HG02973 (cell line): ENCODE data around the gene DGKD.
"Not testable (repeated sequence)": the region's sequence is repeated elsewhere in the genome, so short reads cannot be mapped to it uniquely, and the experiment has no call there.

Experiments used
- ATAC-seq: cut with Tn5 transposase; IDR thresholded peaks from one replicate; pipeline ENCODE4 v1.9.1; 2021; ENCODE audit warnings: moderate library complexity; ENCODE audit not compliant: unreplicated experiment

The DGKD gene

DNA sequence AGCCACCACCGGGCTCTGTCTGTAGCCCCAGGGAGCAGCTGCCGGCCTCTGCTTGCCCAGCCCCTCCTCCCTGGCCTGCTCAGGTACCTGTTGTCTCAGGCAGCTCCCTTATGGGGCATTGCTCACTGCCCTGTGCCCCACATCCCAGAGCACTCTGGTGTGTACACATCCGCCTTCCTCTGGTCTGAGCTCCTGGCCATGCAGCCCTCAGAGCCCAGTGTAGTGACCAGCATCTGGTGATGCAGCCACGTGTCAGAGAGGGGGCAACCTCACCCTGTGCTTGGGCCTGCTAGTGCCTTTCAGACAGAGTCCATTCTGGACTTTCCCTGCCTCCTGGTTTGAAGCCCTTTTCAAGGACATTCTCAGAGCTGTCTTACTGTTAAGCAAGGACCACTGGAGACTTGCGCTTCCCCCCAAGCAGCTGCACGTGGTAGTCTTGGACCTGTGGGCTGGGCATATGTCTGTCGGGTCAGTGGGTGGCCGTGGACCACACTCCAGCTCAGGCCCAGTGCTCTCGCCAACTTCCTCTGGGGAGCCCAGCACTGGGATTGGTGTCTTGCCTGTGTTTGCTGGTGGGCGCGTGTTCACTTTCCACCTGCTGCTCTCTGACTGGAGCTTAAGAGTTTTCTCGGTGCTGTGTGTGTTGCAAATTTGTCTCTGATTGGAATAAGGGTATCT is 30.7 kb downstream of the DGKD start:
- ATAC-seq, result peak; percentile 19

- ATAC-seq, result peak; percentile 61
Measured at GRCh38 chr2:233385489-233386044, 31.3 kb downstream of the DGKD start.

DNA sequence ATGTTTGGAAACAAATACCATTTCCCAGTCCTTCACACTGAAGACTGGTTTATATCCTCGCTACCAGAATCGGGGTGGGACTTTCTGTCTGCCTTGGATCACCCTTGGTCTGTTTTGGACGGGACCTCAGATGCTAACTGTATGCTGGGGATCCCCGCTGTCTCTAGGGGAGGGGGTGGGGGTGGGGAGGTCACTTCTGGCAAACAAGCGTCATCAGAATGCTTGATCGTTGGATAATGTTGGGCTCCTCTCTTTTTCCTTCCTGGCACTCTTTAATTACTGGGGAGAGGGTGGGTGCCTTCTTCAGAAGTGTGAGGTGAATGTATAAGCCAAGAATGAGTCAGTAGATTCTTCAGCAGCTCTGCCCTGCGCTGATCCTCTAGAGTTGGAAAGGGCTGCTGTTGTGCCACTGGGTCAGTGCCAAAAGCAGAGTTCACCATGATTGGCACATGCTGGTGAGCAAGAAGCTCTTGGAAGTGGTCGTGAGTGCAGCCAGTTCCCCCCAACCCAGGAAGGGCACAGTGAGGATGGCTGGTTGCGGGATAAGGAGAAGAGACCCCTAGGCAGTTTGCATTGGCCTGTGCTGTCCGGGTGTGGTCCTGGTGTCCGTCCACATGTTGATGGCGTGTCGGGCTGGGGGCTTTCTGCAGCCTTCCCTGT is 32.2 kb downstream of the DGKD start:
- ATAC-seq, result no peak

- no peak for ATAC-seq
Measured at GRCh38 chr2:233387225-233387624, 32.9 kb downstream of the DGKD start.

GRCh38 chr2:233387667-233388528 is 33.6 kb downstream of the DGKD start:
- no peak for ATAC-seq

DNA sequence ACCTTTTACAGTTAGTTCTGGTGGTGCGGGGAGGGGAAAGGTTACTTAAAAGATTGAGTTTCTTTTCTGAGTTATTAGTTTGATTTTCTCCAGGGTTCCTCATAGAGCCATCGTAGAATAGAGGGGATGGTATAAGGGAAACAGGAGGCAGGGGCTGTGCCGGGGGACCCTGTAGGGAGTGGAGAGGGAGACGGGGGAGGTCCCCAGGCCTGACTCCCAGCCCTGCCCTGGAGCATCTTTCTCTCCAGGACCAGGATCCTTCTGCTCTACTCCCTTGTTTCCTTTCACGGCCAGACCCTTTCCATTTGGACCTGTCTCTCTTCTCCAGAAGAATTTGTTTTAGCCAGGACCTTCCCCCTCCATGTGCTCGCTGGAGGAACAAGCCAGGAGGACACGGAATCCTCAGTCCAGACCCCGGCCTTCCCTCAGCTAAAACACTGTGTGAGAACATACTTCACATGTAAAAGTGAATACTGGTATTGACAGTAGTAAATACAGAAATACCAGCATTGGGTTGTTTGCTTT is 35.4 kb downstream of the DGKD start:
- ATAC-seq, result no peak

DNA sequence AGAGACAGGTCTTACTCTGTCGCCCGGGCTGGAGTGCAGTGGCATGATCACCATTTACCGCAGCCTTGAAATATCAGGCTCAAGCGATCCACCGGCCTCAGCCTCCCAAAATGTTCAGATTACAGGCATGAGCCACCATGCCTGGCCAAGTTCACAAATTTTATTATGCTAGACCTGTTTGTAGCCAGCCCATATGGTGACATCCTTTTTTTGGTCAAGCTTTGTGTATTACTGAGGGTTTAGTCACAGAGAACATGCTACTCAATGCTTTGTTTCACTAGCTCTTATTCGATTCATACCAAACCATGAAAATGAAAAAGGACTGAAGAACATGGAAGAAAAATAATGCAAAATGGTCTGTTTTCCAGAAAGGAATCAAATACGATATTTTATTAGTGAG is 41.4 kb downstream of the DGKD start:
- no peak for ATAC-seq

GRCh38 chr2:233396726-233397665 is 42.7 kb downstream of the DGKD start:
- ATAC-seq, result not testable (repeated sequence)

GRCh38 chr2:233399306-233400225 is 45.3 kb downstream of the DGKD start:
- ATAC-seq, result no peak

DNA sequence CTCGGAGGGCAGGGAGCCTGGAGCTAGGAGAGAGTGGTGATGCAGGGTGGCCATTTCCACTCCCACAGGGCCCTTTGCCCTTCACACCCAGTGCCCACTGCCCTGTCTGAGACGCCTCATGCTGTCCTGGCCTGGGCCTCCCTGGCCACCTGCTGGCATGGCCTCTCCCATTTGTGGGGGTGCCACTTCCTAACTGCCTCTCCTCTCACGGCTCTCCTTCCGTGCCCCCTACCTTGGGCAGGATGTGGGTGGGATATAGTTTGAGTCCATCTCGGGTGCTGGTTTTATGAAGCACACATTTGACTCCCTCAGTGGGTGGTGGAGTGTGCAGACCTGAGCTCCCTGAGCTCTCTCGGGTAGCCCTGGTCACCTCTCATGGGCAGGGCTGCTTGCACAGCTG is 46.0 kb downstream of the DGKD start:
- no peak for ATAC-seq

DNA sequence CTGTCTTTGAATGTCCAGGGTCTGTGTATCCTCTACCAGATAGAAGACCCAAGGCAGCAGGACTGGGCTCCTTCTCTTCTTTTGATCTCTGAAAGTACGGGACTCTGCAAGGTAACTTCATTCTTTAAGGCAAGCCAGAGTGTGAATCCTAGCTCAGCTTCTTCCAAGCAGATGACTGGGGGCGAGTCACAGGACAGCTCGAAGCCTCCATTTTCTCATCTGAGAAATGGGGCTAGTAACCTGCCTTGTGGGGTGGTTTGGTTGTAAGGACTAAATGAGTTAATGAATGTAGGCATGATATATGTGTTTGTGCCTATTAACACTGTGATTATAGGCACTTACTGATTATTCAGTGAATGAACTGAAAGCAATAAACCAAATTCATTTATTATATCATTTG is 46.7 kb downstream of the DGKD start:
- no peak for ATAC-seq

GRCh38 chr2:233402346-233402745 is 48.1 kb downstream of the DGKD start:
- no peak for ATAC-seq

- ATAC-seq, result no peak
Measured at GRCh38 chr2:233402789-233403188, 48.5 kb downstream of the DGKD start.

DNA sequence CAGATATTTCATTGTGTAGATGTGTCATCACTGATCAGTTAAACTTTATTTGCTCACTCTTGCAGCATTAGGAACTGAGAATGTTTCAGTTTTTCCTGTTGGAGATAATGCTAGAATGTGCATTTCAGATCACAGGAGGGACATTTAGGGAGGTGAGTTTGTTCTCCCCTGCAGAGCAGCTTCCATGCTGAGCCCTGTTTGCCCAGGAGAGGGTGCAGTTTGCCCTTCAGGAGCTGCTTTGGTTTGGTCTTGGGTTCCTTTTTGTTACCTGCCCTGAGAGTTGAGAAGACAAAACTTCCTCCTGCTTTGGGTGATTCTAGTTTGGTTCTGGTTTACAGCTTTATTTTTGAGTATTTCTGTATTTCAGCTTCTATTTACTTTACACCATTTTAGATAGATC is 49.9 kb downstream of the DGKD start:
- ATAC-seq, result no peak

- ATAC-seq, result no peak
Measured at GRCh38 chr2:233406865-233407264, 52.6 kb downstream of the DGKD start.

DNA sequence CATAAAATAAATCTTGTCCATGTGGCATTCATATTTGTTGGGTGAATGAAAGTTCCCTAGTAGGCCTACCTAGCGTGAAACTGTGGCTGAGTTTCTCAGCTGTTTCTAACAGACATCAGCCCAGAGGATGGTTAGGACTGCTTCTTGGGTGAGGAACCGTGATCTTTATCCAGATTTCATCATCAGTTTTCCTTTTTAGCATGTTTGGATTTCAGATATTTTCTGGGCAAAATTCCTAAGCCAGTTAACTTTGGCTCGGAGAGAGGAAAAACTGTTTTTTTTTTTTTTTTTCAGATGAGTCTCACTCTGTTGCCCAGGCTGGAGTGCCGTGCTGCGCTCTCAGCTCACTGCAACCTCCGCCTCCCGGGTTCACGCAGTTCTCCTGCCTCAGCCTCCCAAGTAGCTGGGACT is 53.5 kb downstream of the DGKD start:
- no peak for ATAC-seq

GRCh38 chr2:233408366-233409285 is 54.3 kb downstream of the DGKD start:
- ATAC-seq, result no peak
